ENCODE measurements around the gene LDLRAD2. TPM values are rescaled to one million over a fixed set of nuclear protein-coding genes. Genes with fewer than 3 reads are reported as not detected.

Gene LDLRAD2
- total and polyA plus RNA-seq, 7 experiments from 2014 or later, result 0.66 to 0.86 TPM; not detected in 5

DNA sequence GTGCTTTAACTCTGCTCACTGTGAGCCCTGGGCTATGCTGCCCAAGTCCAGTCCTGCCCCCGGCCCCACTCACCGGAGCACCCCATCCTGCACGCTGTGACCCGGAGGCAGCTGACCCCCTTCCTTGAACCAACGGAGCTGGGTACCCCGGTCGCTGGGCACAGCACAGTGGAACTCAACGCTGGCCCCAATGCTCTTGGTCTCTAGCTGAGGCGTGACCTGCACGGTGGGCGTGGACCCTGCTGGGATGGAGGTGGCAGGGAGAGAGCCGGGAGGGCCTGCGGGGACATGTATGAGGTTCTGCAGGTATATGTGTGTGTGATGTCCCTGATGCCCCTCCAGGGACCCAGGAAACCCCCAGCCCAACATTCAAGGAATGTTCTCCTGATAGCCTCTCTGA, 24.7 kb downstream of the LDLRAD2 start:
- H3K9me3 ChIP-seq (ENCODE audit: control insufficient read depth in 2 of 3, low read length in 3 of 3), result peaks cover 0 to 21% (median 0%) of the 10 kb centered on the region in 3 experiments
- no peak overlapping the region for H3K27ac ChIP-seq (ENCODE audit: low read depth, low read length)
- H3K27me3 Mint-ChIP-seq, result no peaks in the 10 kb centered on the region
- H3K36me3 Mint-ChIP-seq, result peaks cover 19 to 25% (median 24%) of the 10 kb centered on the region in 5 donors
- no peaks in the 10 kb centered on the region for H3K27me3 ChIP-seq (ENCODE audit: control insufficient read depth in 2 of 2, insufficient read depth in 2 of 2, low read length in 2 of 2)
- intact Hi-C loops (cut with micrococcal nuclease), result no loop called here
- H3K27ac Mint-ChIP-seq, result no peak overlapping the region
- no peak for ATAC-seq
- H3K4me1 Mint-ChIP-seq, result peaks cover 0 to 2% (median 0%) of the 10 kb centered on the region in 7 donors
- peaks cover 0 to 30% (median 0%) of the 10 kb centered on the region in 3 experiments for H3K36me3 ChIP-seq (ENCODE audit: control insufficient read depth in 2 of 3, insufficient read depth in 3 of 3, low read length in 3 of 3)
- POLR2A ChIA-PET, result no interaction called here
- no peak for DNase-seq
- CTCF ChIA-PET, result no interaction called here
- no peaks in the 10 kb centered on the region for H3K4me1 ChIP-seq (ENCODE audit: control insufficient read depth in 2 of 2, insufficient read depth in 2 of 2, low read length in 2 of 2)
- no peak overlapping the region for H3K4me3 Mint-ChIP-seq
- H3K4me3 ChIP-seq (ENCODE audit: low read length), result no peak overlapping the region
- H3K9me3 Mint-ChIP-seq, result peaks cover 5 to 25% (median 12%) of the 10 kb centered on the region in 11 donors

DNA sequence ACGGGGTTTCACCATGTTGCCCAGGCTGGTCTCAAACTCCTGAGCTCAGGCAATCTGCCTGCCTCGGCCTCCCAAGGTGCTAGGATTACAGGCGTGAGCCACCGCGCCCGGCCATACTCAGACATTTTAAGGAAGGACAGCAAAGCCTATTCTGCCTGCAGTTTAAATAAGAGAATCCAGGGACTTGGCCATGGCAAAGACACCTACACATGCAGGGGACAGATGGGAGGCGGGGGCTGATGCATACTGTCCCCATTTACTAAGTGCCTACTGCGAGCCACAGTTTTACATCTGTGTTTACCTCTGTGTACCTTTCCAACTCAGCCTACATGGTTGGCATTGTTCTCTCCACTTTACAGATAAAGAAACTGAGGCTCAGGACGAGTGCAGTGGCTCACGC, 25.4 kb downstream of the LDLRAD2 start:
- no peak overlapping the region for H3K4me3 ChIP-seq (ENCODE audit: low read length)
- Mint-ChIP-seq H3K9me3 (peaks cover 5 to 24% (median 12%) of the 10 kb centered on the region in 11 donors), H3K4me1 (peaks cover 0 to 2% (median 0%) of the 10 kb centered on the region in 7 donors), H3K4me3 (no peak overlapping the region), H3K27ac (no peak overlapping the region), H3K27me3 (no peaks in the 10 kb centered on the region), H3K36me3 (peaks cover 19 to 25% (median 24%) of the 10 kb centered on the region in 5 donors)
- no peaks in the 10 kb centered on the region for H3K4me1 ChIP-seq (ENCODE audit: control insufficient read depth in 2 of 2, insufficient read depth in 2 of 2, low read length in 2 of 2)
- ATAC-seq (no peak), DNase-seq (no peak)
- intact Hi-C loops (cut with micrococcal nuclease), result no loop called here
- peaks cover 0 to 30% (median 0%) of the 10 kb centered on the region in 3 experiments for H3K36me3 ChIP-seq (ENCODE audit: control insufficient read depth in 2 of 3, insufficient read depth in 3 of 3, low read length in 3 of 3)
- no peaks in the 10 kb centered on the region for H3K27me3 ChIP-seq (ENCODE audit: control insufficient read depth in 2 of 2, insufficient read depth in 2 of 2, low read length in 2 of 2)
- ChIA-PET POLR2A (no interaction called here), CTCF (no interaction called here)
- H3K27ac ChIP-seq (ENCODE audit: low read depth, low read length), result no peak overlapping the region
- peaks cover 0 to 21% (median 0%) of the 10 kb centered on the region in 3 experiments for H3K9me3 ChIP-seq (ENCODE audit: control insufficient read depth in 2 of 3, low read length in 3 of 3)

DNA sequence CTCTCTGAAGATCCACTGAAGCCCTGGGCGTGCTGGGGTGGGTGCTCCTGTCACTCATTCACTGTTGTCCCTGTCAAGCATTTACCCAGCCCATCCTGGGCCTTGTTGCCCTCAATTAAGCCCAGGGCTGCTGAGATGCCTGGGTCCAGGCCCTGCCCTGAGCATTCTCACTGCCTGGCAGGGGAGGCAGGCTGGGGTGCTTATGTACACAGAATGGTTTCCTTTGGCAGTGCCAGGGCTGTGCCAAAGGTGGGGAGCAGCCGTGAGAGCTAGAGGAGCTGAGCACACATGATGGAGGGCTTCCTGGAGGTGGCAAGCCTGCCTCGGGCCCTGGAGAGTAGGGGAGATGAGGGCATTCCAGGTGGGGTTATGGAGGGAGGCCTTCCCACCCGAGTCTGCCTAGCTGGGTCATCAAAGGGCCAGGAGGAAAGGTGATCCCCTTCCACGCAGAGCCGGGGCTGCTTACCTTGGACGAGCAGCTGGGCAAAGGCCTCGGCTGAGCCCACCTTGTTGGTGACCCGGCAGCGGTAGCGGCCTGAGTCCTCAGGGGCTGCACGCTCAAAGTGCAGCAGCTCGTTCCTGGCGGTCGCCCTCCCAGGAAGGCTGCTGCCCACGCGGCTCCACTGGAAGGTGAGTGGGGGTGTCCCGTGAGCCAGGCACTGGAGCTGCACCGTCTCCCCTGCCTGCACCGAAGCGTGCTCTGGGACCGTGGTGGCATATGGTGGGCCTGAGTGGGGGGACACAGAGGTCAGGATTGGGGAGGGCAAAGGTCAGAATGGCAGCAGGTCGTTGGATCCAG, 26.5 kb downstream of the LDLRAD2 start:
- no peaks in the 10 kb centered on the region for H3K27me3 Mint-ChIP-seq
- H3K4me1 Mint-ChIP-seq, result no peaks in the 10 kb centered on the region
- Histone ChIP-seq H3K36me3 (ENCODE audit: control insufficient read depth in 2 of 3, insufficient read depth in 3 of 3, low read length in 3 of 3) (peaks cover 0 to 19% (median 0%) of the 10 kb centered on the region in 3 experiments), H3K27ac (ENCODE audit: low read depth, low read length) (no peak overlapping the region), H3K9me3 (ENCODE audit: control insufficient read depth in 2 of 3, low read length in 3 of 3) (peaks cover 0 to 14% (median 0%) of the 10 kb centered on the region in 3 experiments), H3K27me3 (ENCODE audit: control insufficient read depth in 2 of 2, insufficient read depth in 2 of 2, low read length in 2 of 2) (no peaks in the 10 kb centered on the region), H3K4me3 (ENCODE audit: low read length) (no peak overlapping the region), H3K4me1 (ENCODE audit: control insufficient read depth in 2 of 2, insufficient read depth in 2 of 2, low read length in 2 of 2) (no peaks in the 10 kb centered on the region)
- ChIA-PET POLR2A (no interaction called here), CTCF (no interaction called here)
- peaks cover 16 to 19% (median 19%) of the 10 kb centered on the region in 5 donors for H3K36me3 Mint-ChIP-seq
- H3K4me3 Mint-ChIP-seq, result no peak overlapping the region
- ATAC-seq, result no peak
- intact Hi-C loops (cut with micrococcal nuclease), result no loop called here
- no peak for DNase-seq
- no peak overlapping the region for H3K27ac Mint-ChIP-seq
- H3K9me3 Mint-ChIP-seq, result peaks cover 5 to 18% (median 9%) of the 10 kb centered on the region in 11 donors

DNA sequence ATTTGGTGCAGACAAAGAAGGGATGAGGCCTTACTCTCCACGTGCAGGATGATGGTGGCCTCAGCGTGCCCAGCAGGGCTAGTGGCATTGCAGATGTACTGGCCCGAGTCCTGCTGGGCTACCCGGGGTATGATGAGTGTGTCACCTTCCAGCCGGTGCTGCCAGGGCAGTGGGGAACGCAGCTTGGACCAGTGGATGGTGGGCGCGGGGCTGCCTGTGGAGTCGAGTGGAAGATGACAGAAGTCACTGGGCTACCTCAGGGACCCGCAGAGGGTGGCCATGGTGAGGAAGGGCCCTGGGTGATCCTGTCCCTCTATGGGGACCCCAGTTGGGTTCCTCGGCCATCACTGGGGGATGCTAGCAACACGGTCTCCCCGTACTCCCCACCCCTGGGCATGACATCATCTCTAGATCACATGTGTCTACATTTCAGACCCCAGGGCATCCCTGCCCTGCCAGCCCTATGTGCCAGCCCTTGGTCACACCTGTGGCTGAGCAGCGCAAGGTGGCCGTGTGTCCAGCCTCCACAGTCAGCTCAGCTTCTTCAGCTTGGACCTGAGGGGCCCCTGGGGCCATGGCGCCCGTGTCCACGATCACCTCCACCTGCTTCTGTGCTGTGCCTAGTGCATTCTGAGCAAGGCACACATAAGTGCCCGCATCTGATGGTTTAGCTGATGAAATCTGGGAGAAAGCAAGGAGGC, 27.4 kb downstream of the LDLRAD2 start:
- no peaks in the 10 kb centered on the region for H3K4me1 ChIP-seq (ENCODE audit: control insufficient read depth in 2 of 2, insufficient read depth in 2 of 2, low read length in 2 of 2)
- no peaks in the 10 kb centered on the region for H3K4me1 Mint-ChIP-seq
- no peak overlapping the region for H3K27ac Mint-ChIP-seq
- ATAC-seq (no peak), DNase-seq (no peak)
- H3K9me3 ChIP-seq (ENCODE audit: control insufficient read depth in 2 of 3, low read length in 3 of 3), result peaks cover 0 to 6% (median 0%) of the 10 kb centered on the region in 3 experiments
- no peaks in the 10 kb centered on the region for H3K27me3 ChIP-seq (ENCODE audit: control insufficient read depth in 2 of 2, insufficient read depth in 2 of 2, low read length in 2 of 2)
- no peak overlapping the region for H3K4me3 Mint-ChIP-seq
- peaks cover under 1 to 10% (median 5%) of the 10 kb centered on the region in 11 donors for H3K9me3 Mint-ChIP-seq
- no peak overlapping the region for H3K27ac ChIP-seq (ENCODE audit: low read depth, low read length)
- CTCF ChIA-PET, result no interaction called here
- intact Hi-C loops (cut with micrococcal nuclease), result no loop called here
- H3K27me3 Mint-ChIP-seq, result no peaks in the 10 kb centered on the region
- H3K36me3 ChIP-seq (ENCODE audit: control insufficient read depth in 2 of 3, insufficient read depth in 3 of 3, low read length in 3 of 3), result peaks cover 0 to 10% (median 0%) of the 10 kb centered on the region in 3 experiments
- no peak overlapping the region for H3K4me3 ChIP-seq (ENCODE audit: low read length)
- POLR2A ChIA-PET, result no interaction called here
- H3K36me3 Mint-ChIP-seq, result peaks cover 8 to 10% (median 9%) of the 10 kb centered on the region in 5 donors

DNA sequence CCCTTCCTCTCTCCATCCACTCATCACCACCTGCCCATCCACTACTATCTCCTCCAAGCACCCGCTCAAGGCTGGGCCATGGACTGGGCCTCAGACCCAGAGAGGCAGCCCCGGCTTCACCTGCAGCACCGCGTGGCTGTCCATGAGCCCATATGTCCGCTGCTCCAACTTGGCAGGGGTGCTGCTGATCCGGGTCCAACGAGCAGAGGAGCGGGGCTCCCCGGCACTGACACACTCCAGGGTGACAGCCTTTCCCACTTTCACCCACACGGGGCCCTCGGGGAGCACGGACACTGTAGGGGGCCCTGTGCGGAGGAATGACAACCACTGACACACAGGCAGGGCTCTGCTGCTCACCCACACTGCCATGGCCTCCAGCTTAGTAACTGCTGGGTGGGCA, 28.9 kb downstream of the LDLRAD2 start:
- Histone ChIP-seq H3K4me1 (ENCODE audit: control insufficient read depth in 2 of 2, insufficient read depth in 2 of 2, low read length in 2 of 2) (no peaks in the 10 kb centered on the region), H3K9me3 (ENCODE audit: control insufficient read depth in 2 of 3, low read length in 3 of 3) (no peaks in the 10 kb centered on the region), H3K4me3 (ENCODE audit: low read length) (no peak overlapping the region), H3K36me3 (ENCODE audit: control insufficient read depth in 2 of 3, insufficient read depth in 3 of 3, low read length in 3 of 3) (no peaks in the 10 kb centered on the region), H3K27ac (ENCODE audit: low read depth, low read length) (no peak overlapping the region), H3K27me3 (ENCODE audit: control insufficient read depth in 2 of 2, insufficient read depth in 2 of 2, low read length in 2 of 2) (no peaks in the 10 kb centered on the region)
- H3K27me3 Mint-ChIP-seq, result no peaks in the 10 kb centered on the region
- intact Hi-C loops (cut with micrococcal nuclease), result no loop called here
- peaks cover 0 to 2% (median 0%) of the 10 kb centered on the region in 7 donors for H3K4me1 Mint-ChIP-seq
- no peak overlapping the region for H3K4me3 Mint-ChIP-seq
- H3K36me3 Mint-ChIP-seq, result no peaks in the 10 kb centered on the region
- CTCF ChIA-PET, result interaction anchor here (0.7 kb wide), 1 partner anchor 175 kb away, joined by 3 read pairs; no protein-coding TSS in a partner anchor
- ATAC-seq (no peak), DNase-seq (no peak)
- H3K9me3 Mint-ChIP-seq, result no peaks in the 10 kb centered on the region
- no peak overlapping the region for H3K27ac Mint-ChIP-seq
- POLR2A ChIA-PET, result no interaction called here

DNA sequence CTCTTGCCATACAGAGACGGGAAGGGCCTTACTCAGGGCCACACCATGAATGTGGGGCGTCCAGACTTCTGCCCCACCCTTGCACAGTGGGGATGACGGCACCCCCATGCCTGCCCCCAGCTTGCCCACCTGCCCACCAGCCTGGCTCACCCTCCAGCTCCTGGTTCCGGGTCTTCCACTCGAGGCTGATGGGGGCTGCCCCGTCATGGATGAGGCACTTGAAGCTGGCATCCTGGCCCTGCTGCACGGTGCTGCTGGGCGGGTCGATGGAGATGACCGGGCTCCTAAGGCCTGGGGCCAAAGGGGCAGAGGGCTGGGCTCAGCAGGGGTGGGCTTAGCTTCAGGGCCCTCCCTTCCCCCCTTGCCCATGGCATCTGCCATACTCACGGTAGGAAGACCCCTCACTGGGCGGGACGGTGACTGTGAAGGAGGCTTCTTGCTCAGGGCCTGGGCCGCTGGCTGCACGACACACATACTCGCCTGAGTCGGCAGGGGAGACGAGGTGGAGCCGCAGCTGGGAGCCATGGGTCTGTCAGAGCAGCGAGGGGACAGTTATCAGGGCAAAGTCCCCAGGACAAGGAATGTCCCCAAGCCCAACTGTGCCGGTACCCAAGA, 29.9 kb downstream of the LDLRAD2 start:
- H3K9me3 ChIP-seq (ENCODE audit: control insufficient read depth in 2 of 3, low read length in 3 of 3), result no peaks in the 10 kb centered on the region
- H3K27me3 Mint-ChIP-seq, result no peaks in the 10 kb centered on the region
- H3K9me3 Mint-ChIP-seq, result no peaks in the 10 kb centered on the region
- H3K27me3 ChIP-seq (ENCODE audit: control insufficient read depth in 2 of 2, insufficient read depth in 2 of 2, low read length in 2 of 2), result no peaks in the 10 kb centered on the region
- no peak overlapping the region for H3K27ac ChIP-seq (ENCODE audit: low read depth, low read length)
- H3K27ac Mint-ChIP-seq, result no peak overlapping the region
- H3K36me3 ChIP-seq (ENCODE audit: control insufficient read depth in 2 of 3, insufficient read depth in 3 of 3, low read length in 3 of 3), result no peaks in the 10 kb centered on the region
- no peak overlapping the region for H3K4me3 ChIP-seq (ENCODE audit: low read length)
- peaks cover 0 to 2% (median 0%) of the 10 kb centered on the region in 7 donors for H3K4me1 Mint-ChIP-seq
- H3K4me1 ChIP-seq (ENCODE audit: control insufficient read depth in 2 of 2, insufficient read depth in 2 of 2, low read length in 2 of 2), result no peaks in the 10 kb centered on the region
- H3K4me3 Mint-ChIP-seq, result no peak overlapping the region
- POLR2A ChIA-PET, result interaction anchor here (0.8 kb wide), 1 partner anchor 20 kb away, joined by 3 read pairs; no protein-coding TSS in a partner anchor
- DNase-seq, result no peak
- ATAC-seq, result no peak
- no peaks in the 10 kb centered on the region for H3K36me3 Mint-ChIP-seq
- intact Hi-C loops (cut with micrococcal nuclease), result no loop called here
- CTCF ChIA-PET, result no interaction called here
